Inflammatory macrophage (primary cell): ENCODE data around the gene PPEF1.
"Not testable (repeated sequence)": the region's sequence is repeated elsewhere in the genome, so short reads cannot be mapped to it uniquely, and the experiment has no call there.

Experiments
- DNase-seq, 2 donors: peaks; one replicate each; pipeline ENCODE4 v3.0.0-alpha.2; 2020 to 2022

The PPEF1 gene

DNA sequence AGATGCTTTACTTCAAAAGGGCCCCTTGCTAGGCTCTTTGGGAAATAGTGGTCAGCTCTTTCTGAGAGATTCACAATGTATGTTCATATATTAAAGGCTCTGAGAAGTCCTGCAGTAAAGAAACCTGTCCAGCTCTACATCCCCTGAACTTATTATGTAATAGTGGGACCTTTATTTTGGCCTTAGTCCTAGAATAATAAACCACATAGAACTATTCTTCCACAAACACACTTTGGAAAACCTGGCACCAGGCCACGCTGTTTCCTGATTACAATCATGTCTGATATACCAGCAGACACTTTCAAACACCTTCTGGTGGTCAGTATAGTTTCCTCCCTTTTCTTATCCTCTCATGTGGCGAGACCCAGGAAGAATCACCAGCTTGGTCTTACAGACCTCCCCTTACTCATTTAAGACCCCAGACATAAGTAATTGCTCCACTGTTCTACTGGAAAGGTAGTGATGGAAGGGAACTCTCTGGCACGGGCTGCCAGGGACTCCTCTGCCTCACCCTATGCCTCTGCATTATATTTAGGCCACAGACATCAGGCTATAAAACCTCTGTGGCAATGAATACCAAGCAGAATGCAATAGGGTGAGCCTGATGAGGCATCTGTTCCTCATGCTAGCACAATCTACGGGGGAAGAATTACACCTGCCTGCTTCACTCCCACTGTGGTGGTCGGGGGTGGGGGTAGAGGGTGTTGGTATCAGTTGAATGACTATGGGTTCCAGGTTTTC lies 5.7 kb upstream of the PPEF1 start:
- no peak for DNase-seq

DNA sequence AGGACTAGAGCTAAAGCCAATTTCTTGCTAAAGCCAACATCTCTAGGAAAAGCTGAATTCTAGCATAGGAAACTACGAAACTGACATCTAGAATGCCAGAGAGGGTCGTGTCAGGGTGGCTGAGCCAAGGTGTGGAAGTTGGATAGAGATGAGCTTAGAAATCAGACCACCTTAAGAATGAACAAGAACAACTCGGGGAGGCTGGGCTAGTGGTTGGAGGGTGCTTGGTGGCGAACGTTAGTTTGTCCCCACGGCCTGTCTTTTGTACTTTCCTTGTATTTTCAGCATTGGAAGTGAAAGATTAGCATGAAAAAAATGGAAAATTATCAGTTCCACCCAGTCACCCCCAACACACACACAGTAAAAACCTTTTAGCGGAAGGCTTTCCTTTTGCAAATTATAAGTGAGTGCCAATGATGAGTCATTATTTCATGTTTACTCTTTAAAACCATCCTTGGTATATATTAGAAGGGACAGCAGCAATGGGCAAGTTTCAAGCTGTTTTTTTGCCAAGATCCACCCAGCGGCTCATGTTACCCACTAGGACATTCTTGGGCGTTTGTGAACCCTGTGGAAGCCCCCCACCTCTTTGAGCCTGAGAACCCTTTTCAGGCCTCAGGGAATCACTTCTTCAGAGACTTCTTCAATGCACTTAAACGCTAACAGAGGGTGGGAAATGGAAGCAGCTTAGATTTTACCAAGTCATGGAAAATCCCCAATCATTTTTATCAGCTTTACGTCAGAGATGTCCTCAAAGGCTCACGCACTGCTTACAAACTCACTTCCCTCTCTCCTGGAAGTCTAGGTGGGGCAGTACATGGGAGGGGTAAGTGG lies 4.9 kb upstream of the PPEF1 start:
- no peak for DNase-seq

DNA sequence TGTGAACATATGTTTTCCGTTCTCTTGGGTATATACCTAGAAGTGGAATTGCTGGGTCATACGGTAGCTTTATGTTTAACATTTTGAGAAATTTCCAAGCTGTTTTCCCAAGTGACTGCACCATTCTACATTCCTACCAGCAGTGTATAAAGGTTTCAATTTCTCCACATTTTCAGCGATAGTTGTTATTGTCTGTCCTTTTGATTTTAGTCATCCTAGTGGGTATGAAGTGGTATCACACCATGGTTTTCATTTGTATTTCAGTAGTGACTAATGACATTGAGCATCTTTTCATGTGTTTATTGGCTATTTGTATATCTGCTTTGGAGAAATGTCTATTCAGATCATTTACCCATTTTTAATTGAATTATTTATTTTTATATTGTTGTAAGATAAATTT lies 2.4 kb downstream of the PPEF1 start:
- no peak for DNase-seq

DNA sequence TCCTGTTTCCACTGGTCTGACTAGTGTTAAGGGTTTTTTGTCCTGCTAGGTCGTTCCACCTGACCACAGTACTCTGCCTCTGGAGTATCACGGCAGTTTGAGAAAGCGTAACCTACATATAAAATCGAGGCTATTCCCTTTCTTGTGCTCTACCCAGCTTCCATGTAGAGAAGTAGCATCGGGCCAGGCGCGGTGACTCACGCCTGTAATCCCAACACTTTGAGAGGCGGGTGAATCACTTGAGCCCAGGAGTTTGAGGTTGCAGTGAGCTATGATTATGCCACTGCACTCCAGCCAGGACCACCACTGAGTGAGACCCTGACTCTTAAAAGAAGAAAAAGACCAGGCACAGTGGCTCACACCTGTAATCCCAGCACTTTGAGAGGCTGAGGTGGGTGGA lies 7.5 kb downstream of the PPEF1 start:
- no peak for DNase-seq

DNA sequence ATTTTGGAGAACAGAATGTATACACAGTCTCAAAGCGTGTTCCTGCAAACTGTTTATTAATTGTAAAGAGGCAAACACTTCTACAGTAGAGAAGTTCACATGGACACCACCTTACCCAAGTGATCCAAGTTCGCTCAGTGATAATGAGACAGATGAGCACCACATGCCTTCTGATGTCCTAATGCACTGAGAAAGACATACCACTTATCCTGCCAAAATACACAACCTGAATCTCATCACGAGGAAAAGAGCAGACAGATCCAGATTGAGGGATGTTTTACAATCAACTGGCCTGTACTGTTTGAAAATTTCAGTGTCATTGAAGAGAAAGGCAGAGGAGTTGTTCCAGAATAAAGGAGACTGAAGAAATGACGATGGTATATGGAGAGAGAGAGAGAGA lies 12.4 kb downstream of the PPEF1 start:
- no peak for DNase-seq

DNA sequence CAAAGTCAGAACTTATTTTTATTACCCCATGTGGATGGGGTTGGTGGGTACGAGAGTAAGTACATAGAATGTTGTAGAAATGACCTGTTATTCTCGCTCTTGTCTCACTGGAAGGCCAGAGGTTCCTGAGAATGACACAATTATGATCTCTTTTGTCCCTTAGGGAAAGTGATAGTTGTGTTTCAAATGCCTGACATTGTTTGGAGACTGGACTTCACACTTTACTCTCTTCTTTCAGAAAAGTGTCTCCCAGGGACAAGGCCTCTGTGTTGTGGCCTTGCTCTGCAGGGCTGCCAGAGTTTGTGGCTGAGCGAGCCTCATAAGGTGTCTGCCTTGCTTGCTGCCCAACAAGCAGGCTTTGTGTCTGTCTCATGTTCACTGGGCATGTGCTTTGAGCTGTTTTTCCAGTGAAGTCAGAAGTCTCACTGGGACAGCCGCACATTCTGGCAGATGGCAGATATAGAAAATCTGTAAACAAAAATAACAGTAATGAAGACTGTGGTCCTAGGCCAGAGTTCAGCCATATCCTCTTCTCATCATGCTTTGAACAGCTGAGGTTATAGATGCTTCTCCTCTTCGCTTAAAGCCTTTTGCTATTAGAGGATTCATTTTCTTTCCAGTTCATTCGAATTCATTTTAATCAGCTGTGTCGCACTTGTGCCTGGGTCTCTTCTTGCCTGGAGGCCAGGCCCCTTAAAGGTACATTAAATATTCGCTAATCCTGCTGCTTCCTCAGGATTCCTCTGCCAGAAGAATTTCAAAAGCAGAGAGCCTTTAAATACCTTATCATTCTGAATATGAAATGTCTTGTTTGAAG lies 14.4 kb downstream of the PPEF1 start:
- DNase-seq, result no peak

DNA sequence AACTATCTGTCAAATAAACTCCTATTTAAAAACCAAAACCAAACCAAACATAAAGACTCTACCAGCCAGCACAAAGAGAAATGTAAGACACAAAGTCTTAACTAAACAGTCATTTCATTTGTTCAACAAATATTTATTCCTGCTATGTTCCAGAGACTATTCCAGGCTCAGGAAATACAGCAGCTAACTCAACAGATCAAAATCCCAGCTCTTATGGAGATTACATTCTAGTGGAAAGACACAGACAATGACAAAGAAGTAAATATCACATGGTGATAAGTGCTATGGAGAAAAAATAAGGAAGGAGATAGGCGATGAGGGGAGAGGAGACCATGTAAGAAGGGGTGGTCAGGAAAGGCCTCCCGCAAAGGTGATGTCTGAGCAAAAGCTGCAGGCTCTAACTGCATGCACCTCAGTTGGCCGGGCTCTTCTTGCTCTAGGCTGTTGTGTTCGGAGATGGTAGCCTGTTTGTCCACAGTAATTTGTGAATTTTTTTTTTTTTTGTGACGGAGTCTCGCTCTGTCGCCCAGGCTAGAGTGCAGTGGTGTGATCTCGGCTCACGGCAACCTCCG lies 15.1 kb downstream of the PPEF1 start:
- DNase-seq, result no peak

DNA sequence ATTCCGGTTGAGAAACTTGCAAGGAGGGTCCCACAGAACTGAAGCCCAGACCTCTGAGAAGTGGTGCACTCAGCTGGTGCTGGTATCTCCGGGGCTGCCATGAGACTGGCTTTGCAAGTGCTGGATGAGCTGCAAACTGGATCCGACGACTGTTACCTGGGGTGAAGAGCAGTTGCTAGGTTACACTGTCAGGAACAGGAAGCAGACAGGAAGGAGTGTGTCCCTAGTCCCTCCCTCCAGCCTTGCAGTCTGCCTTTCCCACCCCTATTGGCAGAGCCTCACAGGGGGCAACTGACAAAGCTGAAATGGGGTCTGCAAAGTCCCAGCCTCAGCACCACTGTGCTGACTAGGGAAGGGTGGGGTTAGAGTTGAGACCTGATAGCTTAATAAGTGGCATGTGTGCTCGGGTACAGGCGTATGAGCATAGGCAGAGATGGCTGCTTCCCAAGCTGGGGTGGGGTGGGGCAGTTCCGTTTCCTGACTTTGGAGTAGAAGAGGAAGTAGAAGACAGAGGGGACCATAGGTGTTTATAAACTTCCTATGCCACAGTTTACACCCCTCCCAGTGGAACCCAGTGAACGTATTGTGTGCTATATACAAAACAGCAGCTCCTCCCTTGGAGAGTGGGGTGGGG lies 18.0 kb downstream of the PPEF1 start:
- DNase-seq, result no peak

DNA sequence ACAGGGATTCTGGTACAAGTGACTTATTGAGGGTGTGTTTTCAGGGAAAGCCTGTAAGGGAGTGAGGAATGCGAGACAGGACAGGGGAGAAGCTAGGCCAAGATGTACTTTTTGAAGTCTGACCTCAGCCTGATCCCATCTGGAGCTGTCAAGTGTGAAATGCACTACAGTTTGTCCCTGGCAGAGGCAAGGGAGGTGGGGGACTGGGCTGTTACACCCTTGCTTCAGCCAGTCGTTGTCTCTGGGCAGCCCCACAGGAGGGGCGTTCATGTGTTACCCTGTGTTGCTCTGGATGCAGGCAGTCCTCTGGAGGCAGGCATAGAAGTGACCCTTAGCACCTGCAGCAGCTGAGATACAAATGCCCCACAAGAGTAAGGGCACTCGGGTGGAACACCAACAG lies 25.8 kb downstream of the PPEF1 start:
- no peak for DNase-seq

DNA sequence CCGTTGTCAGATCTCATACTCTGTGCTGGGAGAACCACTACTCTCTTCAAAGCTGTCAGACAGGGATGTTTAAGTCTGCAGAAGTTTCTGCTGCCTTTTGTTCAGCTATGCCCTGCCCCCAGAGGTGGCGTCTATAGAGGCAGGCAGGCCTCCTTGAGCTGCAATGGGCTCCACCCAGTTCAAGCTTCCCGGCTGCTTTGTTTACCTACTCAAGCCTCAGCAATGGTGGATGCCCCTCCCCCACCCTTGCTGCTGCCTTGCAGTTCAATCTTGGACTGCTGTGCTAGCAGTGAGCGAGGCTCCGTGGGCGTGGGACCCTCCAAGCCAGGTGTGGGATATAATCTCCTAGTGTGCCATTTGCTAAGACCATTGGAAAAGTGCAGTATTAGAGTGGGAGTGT lies 32.2 kb downstream of the PPEF1 start:
- not testable (repeated sequence) for DNase-seq

DNA sequence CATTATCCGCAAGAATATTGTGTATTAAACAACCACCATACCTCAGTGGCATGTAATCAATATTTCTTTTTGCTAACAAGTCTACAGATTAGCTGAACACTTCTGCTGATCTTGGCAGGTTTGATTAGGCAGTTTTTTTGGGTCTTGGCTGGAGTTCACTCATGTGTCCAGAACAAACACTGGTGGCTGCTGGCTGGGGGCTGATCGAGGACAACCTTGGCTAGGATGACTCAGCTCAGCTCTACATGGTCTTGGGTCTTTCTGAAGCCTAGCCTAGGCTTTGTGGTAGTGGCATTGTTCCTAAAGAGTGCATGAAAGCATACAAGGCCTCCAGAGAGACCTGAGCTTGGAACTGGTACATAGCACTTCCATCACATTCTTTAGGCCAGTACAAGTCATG lies 41.1 kb downstream of the PPEF1 start:
- no peak for DNase-seq

DNA sequence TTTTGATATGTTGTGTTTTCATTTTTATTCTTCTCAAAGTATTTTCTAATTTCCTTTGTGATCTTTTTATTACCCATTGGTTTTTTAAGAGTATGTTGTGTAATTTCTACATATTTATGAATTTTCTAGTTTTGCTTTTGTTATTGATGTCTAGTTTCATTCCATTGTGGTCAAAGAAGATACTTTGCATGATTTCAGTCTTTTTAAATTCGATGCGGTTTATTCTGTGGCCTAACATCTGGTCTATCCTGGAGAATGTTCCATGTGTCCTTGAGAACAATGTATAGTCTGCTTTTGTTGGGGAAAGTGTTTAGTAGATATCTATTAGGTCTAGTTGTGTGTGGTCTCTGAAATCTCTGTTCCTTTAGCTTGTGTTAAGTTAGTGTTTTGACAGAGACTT lies 46.2 kb downstream of the PPEF1 start:
- DNase-seq, result no peak

DNA sequence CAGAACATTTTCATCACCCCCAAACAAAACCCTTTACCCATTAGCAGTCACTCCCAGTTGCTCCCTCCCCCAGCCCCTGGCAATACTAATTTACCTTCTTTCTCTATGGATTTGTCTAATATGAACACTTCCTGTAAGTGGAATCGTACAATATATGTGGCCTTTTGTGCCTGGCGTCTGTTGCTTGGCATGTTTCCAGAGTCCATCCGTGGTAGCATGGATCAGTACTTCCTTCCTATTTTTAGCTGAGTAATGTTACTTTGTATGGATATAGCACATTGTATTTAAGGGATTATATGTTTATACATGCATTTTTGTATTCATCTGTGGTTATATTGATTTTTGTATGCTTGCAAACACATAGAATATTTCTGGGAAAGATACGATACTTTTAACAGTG lies 48.2 kb downstream of the PPEF1 start:
- no peak for DNase-seq

DNA sequence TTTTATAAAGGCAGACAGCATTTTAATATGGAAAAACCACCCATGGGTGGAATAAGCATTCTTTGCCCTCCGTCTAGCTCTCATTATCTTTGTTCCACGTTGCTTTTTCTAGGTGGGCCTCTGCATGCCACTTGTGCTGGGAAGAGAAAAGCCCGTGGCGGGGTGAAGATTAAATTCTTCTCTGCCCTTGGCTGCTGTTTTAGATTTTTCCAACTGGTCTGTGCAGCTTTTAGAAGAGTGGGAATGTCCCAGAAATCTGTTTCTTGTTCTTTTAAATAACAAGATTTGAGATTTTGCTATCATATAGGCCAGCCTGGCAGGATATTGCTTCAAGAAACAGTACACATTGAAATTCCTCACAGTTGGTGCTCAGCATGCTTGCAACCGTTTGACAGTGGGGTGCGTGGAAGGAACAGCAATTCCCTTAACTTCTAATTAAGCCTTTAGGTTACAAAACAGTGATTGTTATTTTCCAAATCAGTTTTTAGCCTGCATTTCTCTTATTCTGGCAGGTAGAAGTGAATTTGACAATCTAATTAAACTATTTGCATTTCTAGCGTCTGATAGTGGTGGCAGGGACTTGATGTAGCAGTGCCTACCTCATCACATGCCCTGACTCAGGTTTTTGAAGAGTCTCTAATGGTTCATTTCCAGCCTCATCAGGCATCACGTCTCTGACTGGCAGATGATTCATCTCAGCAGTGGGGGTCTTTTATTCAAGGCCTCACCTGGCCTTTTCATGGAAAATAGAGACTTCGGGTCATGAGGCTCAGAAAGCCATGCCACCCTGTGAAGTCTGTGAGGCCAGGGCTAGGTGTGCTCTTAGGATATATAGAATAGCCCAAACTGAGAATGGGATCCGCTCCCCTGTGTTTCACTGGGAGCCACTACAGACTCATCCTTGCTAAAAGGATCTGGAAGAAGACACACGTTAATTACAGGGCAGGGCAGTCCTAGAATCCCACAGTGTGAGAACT lies 50.8 kb downstream of the PPEF1 start:
- DNase-seq, result no peak

DNA sequence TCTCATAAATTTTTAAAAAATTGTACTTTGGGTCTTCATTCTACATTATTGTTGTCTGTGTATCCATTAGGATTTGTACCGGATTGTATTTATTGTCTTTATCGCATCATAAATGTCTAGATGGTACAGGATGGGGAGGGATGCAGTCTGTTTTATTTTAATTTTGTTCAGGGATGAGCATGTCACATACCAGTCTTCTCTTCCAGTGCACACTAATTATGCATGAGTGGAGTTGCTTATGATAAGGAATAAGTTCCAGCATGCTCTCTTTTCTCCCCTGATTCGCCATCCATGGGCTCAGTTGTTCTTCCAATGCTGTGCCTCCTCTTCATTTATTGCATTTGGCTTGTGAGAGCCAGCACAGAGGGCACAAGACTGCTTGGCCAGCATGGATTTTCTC lies 54.3 kb downstream of the PPEF1 start:
- no peak for DNase-seq

DNA sequence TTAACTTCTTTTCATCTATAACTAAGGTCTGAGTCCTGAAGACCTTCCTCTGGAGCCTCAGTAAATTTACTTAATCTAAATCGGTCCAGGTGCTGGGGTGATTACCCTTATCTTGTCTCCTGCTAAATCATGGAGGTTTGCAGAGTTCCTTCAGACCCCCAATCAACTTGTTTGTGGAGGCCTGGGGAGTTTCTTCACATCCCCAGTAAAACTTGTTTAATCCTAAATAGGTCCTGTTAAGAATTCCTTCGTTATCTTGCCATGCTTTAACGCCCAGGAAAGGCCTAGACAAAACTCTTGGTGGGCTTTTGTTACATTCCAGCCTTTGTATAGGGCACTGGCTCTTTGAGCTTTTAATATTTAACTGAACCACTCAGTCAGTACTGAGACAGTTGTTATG lies 55.7 kb downstream of the PPEF1 start:
- not testable (repeated sequence) for DNase-seq

DNA sequence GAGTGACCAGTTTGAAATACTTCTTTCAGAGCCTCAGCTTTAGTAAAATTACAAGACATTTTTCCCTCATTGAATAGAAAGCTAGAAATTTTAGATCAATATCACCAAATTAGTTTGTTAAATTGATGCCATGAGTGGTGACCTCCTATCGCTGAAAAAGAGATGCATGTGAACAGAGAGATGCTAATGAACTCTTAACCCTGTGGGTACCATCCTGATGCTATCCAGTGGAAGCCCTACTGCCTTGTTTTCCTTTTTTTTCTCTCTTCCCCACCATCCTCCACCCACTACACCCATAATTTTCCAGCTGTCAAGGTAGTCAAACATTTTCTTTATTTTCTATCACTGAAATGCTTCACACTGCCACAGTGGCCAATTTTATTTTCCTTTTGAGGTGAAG lies 61.9 kb downstream of the PPEF1 start:
- no peak for DNase-seq

DNA sequence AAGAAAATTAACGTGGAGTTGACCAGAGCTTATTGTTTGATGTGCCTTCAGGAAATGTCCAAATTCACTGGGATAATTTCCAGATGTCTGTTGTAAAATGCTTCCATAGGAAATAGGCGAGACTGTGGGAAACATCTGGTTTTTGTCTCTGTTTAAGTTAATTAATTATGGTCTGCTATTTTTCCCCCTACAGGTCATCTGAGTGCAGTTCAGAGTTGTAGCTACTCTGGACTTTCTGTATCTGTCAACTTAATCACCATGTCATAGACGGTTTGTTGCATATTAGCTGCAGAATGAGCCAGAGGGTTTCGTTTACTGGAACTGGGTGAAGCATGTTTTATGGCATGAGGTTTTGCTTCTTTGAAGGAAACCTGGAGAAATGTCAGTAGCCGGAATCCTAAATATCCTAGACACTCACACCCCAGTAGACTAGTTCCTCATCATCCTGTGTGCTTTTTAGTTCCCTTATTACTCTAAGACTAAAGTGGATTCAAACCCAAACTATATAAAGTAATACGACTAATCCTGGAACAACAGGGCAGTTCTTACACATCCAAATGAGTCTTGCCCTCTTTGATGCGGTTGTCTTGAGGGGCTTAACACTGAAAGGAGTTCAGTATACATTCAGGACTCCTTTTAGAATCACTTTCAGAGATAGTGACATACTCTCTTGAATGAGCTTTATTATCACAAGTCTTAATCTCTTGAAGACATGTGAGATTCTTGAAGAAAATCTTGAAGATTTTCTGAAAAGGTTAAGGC lies 62.5 kb downstream of the PPEF1 start:
- no peak for DNase-seq

DNA sequence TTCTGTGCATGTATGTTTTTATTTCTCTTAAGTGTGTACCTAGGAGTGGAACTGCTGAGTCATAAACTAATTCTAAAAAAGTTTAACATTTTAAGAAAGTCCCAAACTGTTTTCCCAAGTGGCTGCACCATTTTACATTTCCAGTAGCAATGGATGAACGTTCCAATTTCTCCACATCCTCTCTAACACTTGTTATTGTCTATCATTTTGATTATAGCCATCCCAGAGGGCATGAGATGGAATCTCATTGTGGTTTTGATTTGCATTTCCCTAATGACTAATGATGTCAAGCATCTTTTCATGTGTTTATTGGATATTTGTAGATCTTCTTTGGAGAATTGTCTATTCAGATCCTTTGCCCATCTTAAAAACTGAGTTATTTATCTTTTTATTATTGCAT lies 82.5 kb downstream of the PPEF1 start:
- no peak for DNase-seq

DNA sequence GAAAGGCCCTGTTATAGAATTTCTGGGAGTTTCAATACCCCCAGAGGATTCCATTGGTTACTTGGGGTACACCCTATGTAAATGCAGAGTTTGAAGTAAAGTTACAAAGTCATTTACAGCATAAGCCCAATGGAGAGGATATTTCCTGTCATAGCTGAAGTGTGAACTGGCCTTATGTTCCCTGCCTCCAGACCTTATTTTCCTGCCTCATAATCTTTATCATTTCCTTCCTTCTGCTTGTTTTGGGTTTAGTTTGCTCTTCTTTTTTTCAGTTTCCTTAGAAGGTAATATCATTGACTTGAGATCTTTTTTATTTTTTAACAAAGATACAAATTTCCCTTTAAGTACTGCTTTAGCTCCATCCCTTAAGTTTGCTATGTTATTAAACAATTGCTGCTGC lies 85.4 kb downstream of the PPEF1 start:
- no peak for DNase-seq
